Psoas muscle (tissue), 8 donors: ENCODE results near the gene TCF25. TPM values are rescaled to one million over a fixed set of nuclear protein-coding genes. Genes with fewer than 3 reads are reported as not detected.
A peak's percentile ranks its signal among the peaks of the same experiment; 100 is the strongest.

Source experiments
- ATAC-seq, 4 donors: fragments of 200-7000 bp; cut with Tn5 transposase; one replicate each; pipeline ENCODE4 v1.9.1; 2020; ENCODE audit warnings: moderate library complexity in 3 of 4, mild to moderate bottlenecking in 2 of 4
- DNase-seq, 2 donors: peaks; one replicate each; pipeline ENCODE4 v3.0.0-alpha.2; 2020
- H3K27ac ChIP-seq: fragments of 200-600 bp; one replicate; pipeline ENCODE4 v1.8.0; 2022
- H3K27me3 ChIP-seq, 3 donors: fragments of 200-600 bp in 1 of 3; one replicate each; pipeline versions ENCODE4 v1.6.1 to v1.8.0; 2013 to 2022; ENCODE audit warnings: low read length in 2 of 3, mild to moderate bottlenecking in 2 of 3, moderate library complexity in 1 of 3; ENCODE audit not compliant: insufficient read depth in 3 of 3
- H3K36me3 ChIP-seq, 2 donors: fragments of 200-600 bp in 1 of 2; one replicate each; pipeline versions ENCODE4 v1.6.1 to v1.8.0; 2013 to 2022; ENCODE audit warnings: low read depth in 1 of 2, mild to moderate bottlenecking in 1 of 2, moderate library complexity in 1 of 2; ENCODE audit not compliant: insufficient read depth in 1 of 2
- H3K4me1 ChIP-seq: fragments of 200-600 bp; one replicate; pipeline ENCODE4 v1.8.0; 2022
- H3K4me3 ChIP-seq: fragments of 200-600 bp; one replicate; pipeline ENCODE4 v1.8.0; 2022; ENCODE audit warnings: mild to moderate bottlenecking
- H3K9me3 ChIP-seq: fragments of 200-600 bp; one replicate; pipeline ENCODE4 v1.8.0; 2022
- CTCF ChIP-seq: fragments of 200-600 bp; IDR thresholded peaks from one replicate; pipeline ENCODE4 v1.8.0; 2022; ENCODE audit warnings: antibody characterized with exemption
- WGBS, 3 donors: extraction: QIAGEN DNeasy Blood & Tissue Kit; methylation state at CpG; one replicate each; pipeline versions ENCODE4 v1.1.6 to v1.1.7; 2013; 5-methylcytosine and 5-hydroxymethylcytosine counted together
- intact Hi-C, 2 donors: fragments of 100-400 bp; cut with DNase I; formaldehyde crosslinking; loops; one replicate each; pipeline versions ENCODE4 v1.11.0 to v1.14.2; 2022
- polyA plus RNA-seq, 3 donors: library from polyadenylated mRNA; stranded (reverse); fragments of 200-250 nt; gene quantifications; one replicate each; pipeline ENCODE4 v1.2.3, GENCODE V29; 2013
- total RNA-seq, 4 donors: library from RNA; stranded (reverse); fragmentation: NEBNext Ultra II Directional in 2 of 4; extraction: Animal tissue kit (Norgen Biotek cat#: 25700) in 2 of 4; gene quantifications; one replicate each; pipeline versions ENCODE4 v1.2.1 to v1.2.4, GENCODE V29; 2021 to 2023
- donor health status: healthy with polysubstance abuse.
- donor health status: DM: no; HTN: no; CAD: no; lungs with moderate emphysema.
- donor health status: Bipolar disorder and iron deficiency.
- donor health status: healthy.
- donor health status: DM: yes; HTN: yes; CAD: no.
- donor health status: DM: no; HTN: no; CAD: no.
- donor health status: DM: no; HTN: no; CAD: no.
- donor health status: DM: yes; HTN: yes; CAD: no.

Gene TCF25
- total and polyA plus RNA-seq, 7 donors = 46.1 to 93.6 (median 57.6) TPM

- intact Hi-C loops = no loop called here
- peaks cover 8 to 76% of the 10 kb centered on the region in 2 donors for H3K36me3 ChIP-seq
- ATAC-seq (peak in 1 of 4 donors; percentile 20), DNase-seq (peak in 1 of 2 donors; percentile 42)
- H3K4me3 ChIP-seq = no peak overlapping the region
- no peaks in the 10 kb centered on the region for H3K27me3 ChIP-seq
- no peaks in the 10 kb centered on the region for H3K4me1 ChIP-seq
- no peak overlapping the region for H3K27ac ChIP-seq
- WGBS, 3 donors = 90 to 94% (median 92%) methylated on average over 11 of the region's 11 CpGs
- TF ChIP-seq CTCF = no peak
- H3K9me3 ChIP-seq = no peaks in the 10 kb centered on the region
Measured at GRCh38 chr16:89902980-89903379, 29.6 kb downstream of the TCF25 start.

GRCh38 chr16:89903908-89904515, 30.6 kb downstream of the TCF25 start:
- intact Hi-C loops = no loop called here
- H3K9me3 ChIP-seq = no peaks in the 10 kb centered on the region
- WGBS, 3 donors = 87 to 90% (median 88%) methylated on average over 19 of the region's 19 CpGs
- H3K36me3 ChIP-seq = peaks cover 4 to 72% of the 10 kb centered on the region in 2 donors
- H3K27ac ChIP-seq = no peak overlapping the region
- ATAC-seq = no peak
- TF ChIP-seq CTCF = no peak
- peak in 1 of 2 donors; percentile 52 for DNase-seq
- no peak overlapping the region for H3K4me3 ChIP-seq
- no peaks in the 10 kb centered on the region for H3K4me1 ChIP-seq
- no peaks in the 10 kb centered on the region for H3K27me3 ChIP-seq

GRCh38 chr16:89904606-89905510, 31.5 kb downstream of the TCF25 start:
- Histone ChIP-seq H3K36me3 (peaks cover 2 to 68% of the 10 kb centered on the region in 2 donors), H3K4me3 (no peak overlapping the region), H3K27ac (no peak overlapping the region), H3K27me3 (no peaks in the 10 kb centered on the region), H3K4me1 (no peaks in the 10 kb centered on the region), H3K9me3 (no peaks in the 10 kb centered on the region)
- DNase-seq (peak in 1 of 2 donors; percentile 56), ATAC-seq (peak in 2 of 4 donors; percentile 15 to 21)
- TF ChIP-seq CTCF = no peak
- 81 to 82% (median 82%) methylated on average over 31 of the region's 31 CpGs for WGBS, 3 donors
- intact Hi-C loops = no loop called here

- ATAC-seq (no peak), DNase-seq (peak in 1 of 2 donors; percentile 39)
- intact Hi-C loops = no loop called here
- H3K9me3 ChIP-seq = no peaks in the 10 kb centered on the region
- H3K4me1 ChIP-seq = peaks cover 4% of the 10 kb centered on the region
- H3K4me3 ChIP-seq = no peak overlapping the region
- no peaks in the 10 kb centered on the region for H3K27me3 ChIP-seq
- TF ChIP-seq CTCF = no peak
- WGBS, 3 donors = 81 to 89% (median 85%) methylated on average over 20 to 23 of the region's 23 CpGs
- peaks cover 2 to 68% of the 10 kb centered on the region in 2 donors for H3K36me3 ChIP-seq
- no peak overlapping the region for H3K27ac ChIP-seq
Measured at GRCh38 chr16:89905511-89906139, 32.2 kb downstream of the TCF25 start.
